ENCODE data around the gene PLSCR2. TPM values are rescaled to one million over a fixed set of nuclear protein-coding genes. Genes with fewer than 3 reads are reported as not detected.

Gene PLSCR2
- total and polyA plus RNA-seq, 10 of the 15 experiments (the other 5 are each of a cell fraction or from before 2014, with no cell fraction given) = not detected

DNA sequence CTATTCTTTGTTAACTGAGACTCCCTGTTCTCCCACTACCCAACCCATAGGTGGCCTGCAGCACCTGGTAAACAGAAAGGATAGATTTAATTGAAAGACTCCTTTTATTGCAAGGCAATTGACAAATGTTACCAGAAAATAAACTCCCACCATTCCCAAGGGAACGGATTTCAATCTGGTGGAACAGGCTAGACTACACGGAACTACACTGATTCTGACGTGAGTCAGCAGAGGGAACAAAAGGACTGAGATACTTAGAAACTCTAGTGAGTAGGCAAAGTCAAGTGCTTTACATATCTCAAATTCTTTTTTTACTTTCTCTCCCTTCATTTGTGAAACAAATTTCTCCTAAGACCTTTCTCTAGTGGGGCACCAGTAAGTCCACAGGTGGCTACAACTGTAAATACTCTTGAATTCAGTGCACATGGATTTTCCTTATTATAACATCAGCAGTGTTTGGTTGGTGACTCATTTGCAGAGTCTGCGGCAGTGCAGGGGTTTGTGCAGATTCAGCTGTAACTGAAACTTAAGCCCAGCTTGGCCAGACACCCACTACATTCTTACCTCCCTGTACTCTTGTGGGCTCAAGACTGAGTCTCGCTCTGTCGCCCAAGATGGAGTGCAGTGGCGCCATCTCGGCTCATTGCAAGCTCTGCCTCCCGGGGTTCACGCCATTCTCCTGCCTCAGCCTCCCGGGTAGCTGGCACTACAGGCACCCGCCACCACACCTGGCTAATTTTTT lies 34.3 kb upstream of the PLSCR2 start (continued):
- TF ChIP-seq, protein P1, sequence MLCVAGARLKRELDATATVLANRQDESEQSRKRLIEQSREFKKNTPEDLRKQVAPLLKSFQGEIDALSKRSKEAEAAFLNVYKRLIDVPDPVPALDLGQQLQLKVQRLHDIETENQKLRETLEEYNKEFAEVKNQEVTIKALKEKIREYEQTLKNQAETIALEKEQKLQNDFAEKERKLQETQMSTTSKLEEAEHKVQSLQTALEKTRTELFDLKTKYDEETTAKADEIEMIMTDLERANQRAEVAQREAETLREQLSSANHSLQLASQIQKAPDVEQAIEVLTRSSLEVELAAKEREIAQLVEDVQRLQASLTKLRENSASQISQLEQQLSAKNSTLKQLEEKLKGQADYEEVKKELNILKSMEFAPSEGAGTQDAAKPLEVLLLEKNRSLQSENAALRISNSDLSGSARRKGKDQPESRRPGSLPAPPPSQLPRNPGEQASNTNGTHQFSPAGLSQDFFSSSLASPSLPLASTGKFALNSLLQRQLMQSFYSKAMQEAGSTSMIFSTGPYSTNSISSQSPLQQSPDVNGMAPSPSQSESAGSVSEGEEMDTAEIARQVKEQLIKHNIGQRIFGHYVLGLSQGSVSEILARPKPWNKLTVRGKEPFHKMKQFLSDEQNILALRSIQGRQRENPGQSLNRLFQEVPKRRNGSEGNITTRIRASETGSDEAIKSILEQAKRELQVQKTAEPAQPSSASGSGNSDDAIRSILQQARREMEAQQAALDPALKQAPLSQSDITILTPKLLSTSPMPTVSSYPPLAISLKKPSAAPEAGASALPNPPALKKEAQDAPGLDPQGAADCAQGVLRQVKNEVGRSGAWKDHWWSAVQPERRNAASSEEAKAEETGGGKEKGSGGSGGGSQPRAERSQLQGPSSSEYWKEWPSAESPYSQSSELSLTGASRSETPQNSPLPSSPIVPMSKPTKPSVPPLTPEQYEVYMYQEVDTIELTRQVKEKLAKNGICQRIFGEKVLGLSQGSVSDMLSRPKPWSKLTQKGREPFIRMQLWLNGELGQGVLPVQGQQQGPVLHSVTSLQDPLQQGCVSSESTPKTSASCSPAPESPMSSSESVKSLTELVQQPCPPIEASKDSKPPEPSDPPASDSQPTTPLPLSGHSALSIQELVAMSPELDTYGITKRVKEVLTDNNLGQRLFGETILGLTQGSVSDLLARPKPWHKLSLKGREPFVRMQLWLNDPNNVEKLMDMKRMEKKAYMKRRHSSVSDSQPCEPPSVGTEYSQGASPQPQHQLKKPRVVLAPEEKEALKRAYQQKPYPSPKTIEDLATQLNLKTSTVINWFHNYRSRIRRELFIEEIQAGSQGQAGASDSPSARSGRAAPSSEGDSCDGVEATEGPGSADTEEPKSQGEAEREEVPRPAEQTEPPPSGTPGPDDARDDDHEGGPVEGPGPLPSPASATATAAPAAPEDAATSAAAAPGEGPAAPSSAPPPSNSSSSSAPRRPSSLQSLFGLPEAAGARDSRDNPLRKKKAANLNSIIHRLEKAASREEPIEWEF (IDR thresholded peaks at IDR 0.05; ENCODE audit: insufficient replicate concordance, low read depth, low read length) = no peak
- TF ChIP-seq ETV6 (conservative IDR thresholded peaks at IDR 0.05 in 1 of 2, IDR thresholded peaks at IDR 0.05 in 1 of 2; ENCODE audit: borderline replicate concordance in 1 of 2, low read depth in 1 of 2) (peak in 1 of 2 experiments; percentile 39; a peak in 1 of 4 replicates), PAX5 (IDR thresholded peaks at IDR 0.05; ENCODE audit: borderline replicate concordance, low read depth, low read length) (peak; percentile 71), TCF12 (IDR thresholded peaks at IDR 0.05; ENCODE audit: low read depth, low read length) (peak; percentile 73; the same call in 1 of the 2 replicates), KLF5 (IDR thresholded peaks at IDR 0.05; ENCODE audit: partially characterized antibody) (no peak), CEBPB (IDR thresholded peaks at IDR 0.05; ENCODE audit: borderline replicate concordance in 1 of 2, low read depth in 2 of 2, low read length in 2 of 2) (peak in 1 of 2 experiments; percentile 80; a peak in 1 of 4 replicates)
- TF ChIP-seq, protein P2, sequence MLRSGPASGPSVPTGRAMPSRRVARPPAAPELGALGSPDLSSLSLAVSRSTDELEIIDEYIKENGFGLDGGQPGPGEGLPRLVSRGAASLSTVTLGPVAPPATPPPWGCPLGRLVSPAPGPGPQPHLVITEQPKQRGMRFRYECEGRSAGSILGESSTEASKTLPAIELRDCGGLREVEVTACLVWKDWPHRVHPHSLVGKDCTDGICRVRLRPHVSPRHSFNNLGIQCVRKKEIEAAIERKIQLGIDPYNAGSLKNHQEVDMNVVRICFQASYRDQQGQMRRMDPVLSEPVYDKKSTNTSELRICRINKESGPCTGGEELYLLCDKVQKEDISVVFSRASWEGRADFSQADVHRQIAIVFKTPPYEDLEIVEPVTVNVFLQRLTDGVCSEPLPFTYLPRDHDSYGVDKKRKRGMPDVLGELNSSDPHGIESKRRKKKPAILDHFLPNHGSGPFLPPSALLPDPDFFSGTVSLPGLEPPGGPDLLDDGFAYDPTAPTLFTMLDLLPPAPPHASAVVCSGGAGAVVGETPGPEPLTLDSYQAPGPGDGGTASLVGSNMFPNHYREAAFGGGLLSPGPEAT (IDR thresholded peaks at IDR 0.05; ENCODE audit: low read depth) = no peak
- TF ChIP-seq, protein P3, sequence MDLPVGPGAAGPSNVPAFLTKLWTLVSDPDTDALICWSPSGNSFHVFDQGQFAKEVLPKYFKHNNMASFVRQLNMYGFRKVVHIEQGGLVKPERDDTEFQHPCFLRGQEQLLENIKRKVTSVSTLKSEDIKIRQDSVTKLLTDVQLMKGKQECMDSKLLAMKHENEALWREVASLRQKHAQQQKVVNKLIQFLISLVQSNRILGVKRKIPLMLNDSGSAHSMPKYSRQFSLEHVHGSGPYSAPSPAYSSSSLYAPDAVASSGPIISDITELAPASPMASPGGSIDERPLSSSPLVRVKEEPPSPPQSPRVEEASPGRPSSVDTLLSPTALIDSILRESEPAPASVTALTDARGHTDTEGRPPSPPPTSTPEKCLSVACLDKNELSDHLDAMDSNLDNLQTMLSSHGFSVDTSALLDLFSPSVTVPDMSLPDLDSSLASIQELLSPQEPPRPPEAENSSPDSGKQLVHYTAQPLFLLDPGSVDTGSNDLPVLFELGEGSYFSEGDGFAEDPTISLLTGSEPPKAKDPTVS (IDR thresholded peaks at IDR 0.05; ENCODE audit: low read depth, low read length) = no peak
- TF ChIP-seq, protein P4, sequence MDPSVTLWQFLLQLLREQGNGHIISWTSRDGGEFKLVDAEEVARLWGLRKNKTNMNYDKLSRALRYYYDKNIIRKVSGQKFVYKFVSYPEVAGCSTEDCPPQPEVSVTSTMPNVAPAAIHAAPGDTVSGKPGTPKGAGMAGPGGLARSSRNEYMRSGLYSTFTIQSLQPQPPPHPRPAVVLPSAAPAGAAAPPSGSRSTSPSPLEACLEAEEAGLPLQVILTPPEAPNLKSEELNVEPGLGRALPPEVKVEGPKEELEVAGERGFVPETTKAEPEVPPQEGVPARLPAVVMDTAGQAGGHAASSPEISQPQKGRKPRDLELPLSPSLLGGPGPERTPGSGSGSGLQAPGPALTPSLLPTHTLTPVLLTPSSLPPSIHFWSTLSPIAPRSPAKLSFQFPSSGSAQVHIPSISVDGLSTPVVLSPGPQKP (IDR thresholded peaks at IDR 0.05; ENCODE audit: low read depth, low read length) = no peak
- TF ChIP-seq, protein P5, sequence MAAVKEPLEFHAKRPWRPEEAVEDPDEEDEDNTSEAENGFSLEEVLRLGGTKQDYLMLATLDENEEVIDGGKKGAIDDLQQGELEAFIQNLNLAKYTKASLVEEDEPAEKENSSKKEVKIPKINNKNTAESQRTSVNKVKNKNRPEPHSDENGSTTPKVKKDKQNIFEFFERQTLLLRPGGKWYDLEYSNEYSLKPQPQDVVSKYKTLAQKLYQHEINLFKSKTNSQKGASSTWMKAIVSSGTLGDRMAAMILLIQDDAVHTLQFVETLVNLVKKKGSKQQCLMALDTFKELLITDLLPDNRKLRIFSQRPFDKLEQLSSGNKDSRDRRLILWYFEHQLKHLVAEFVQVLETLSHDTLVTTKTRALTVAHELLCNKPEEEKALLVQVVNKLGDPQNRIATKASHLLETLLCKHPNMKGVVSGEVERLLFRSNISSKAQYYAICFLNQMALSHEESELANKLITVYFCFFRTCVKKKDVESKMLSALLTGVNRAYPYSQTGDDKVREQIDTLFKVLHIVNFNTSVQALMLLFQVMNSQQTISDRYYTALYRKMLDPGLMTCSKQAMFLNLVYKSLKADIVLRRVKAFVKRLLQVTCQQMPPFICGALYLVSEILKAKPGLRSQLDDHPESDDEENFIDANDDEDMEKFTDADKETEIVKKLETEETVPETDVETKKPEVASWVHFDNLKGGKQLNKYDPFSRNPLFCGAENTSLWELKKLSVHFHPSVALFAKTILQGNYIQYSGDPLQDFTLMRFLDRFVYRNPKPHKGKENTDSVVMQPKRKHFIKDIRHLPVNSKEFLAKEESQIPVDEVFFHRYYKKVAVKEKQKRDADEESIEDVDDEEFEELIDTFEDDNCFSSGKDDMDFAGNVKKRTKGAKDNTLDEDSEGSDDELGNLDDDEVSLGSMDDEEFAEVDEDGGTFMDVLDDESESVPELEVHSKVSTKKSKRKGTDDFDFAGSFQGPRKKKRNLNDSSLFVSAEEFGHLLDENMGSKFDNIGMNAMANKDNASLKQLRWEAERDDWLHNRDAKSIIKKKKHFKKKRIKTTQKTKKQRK (IDR thresholded peaks at IDR 0.05; ENCODE audit: low read depth, low read length) = no peak

Measured in GM12878 (cell line).